ENCODE results near the gene PTPN18. TPM values are rescaled to one million over a fixed set of nuclear protein-coding genes. Genes with fewer than 3 reads are reported as not detected.

Gene PTPN18
- total RNA-seq, 2 donors from 2014 or later = 48.8 to 50.7 TPM

DNA sequence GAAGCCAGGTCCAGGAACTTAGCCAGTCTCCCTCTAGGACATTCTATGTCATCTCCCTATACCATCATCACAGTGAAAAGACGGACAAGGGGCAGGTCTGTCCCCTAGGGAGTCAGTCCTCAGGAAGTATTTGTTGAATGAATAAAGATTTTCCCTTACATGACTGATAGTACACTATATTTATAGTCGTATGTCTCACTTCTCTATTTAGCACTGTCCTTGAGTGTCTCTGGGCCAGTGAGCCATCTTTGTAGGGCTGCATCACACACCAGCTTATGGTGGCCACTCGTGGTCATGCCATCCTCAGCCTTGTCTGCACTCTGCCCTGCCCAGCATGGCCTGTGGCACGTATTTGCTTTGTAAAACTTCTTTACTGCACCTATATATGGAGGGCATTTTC lies 25.8 kb downstream of the PTPN18 start:
- Mint-ChIP-seq H3K4me1 (ENCODE audit: low read depth) (peaks cover 33% of the 10 kb centered on the region), H3K36me3 (ENCODE audit: insufficient read depth in 2 of 2) (peaks cover 0 to 7% of the 10 kb centered on the region in 2 donors), H3K27ac (no peak overlapping the region), H3K4me3 (no peak overlapping the region), H3K27me3 (ENCODE audit: low read depth) (no peaks in the 10 kb centered on the region), H3K9me3 (no peaks in the 10 kb centered on the region)
- no peak for DNase-seq
- ATAC-seq (replicated peaks in 1 of 2) = no peak

DNA sequence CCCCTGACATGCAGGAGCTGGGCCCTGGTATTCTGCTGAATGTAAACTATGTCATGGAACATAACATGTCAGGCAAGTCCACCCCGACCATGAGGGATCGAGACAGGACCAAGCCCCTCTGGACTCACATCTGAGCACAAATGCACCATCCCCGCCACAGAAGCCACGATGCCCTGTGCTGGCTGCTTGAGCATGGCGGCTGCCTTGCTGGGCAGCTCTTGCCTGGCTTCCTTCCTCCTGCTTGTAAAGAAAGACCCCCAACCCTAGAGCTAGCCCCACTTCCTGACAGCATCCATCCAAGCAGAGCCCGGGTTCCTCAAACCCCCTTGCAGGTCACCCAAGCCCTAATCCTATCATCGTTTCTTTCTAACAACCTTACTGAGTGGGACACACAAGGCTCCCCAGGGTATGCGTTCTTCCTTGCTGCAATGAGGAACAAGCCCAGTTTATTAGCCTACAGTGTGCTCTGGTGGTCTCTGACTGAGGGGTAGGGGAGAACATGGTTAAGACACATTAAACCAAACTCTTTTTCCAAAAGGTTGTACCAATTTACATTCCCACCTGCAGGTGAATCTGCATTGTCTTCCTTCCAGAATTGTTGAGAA lies 26.6 kb downstream of the PTPN18 start:
- Mint-ChIP-seq H3K27me3 (ENCODE audit: low read depth) (no peaks in the 10 kb centered on the region), H3K9me3 (no peaks in the 10 kb centered on the region), H3K36me3 (ENCODE audit: insufficient read depth in 2 of 2) (peaks cover 0 to 4% of the 10 kb centered on the region in 2 donors), H3K27ac (no peak overlapping the region), H3K4me3 (no peak overlapping the region), H3K4me1 (ENCODE audit: low read depth) (peaks cover 25% of the 10 kb centered on the region)
- ATAC-seq (replicated peaks in 1 of 2) = no peak
- no peak for DNase-seq

DNA sequence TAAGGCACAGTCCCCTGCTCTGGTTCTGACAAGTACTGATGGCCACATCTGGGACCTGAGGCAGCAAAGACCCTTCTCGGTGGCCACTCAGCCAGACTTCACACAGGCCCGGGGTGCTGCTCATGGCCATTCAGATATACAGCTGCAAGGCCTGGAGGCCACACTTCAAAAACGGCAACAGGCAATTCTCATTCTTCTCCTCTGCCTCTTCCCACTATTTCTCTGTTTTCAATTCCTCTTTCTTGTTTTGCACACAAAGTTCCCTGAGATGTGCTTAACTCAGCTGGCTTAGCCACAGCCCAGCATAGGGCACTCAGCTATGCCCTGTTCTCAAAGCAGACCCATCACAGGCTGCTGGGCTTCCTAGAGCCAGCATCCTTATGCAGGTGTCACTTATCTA lies 29.9 kb downstream of the PTPN18 start:
- H3K4me3 Mint-ChIP-seq = no peak overlapping the region
- peaks cover 0 to 3% of the 10 kb centered on the region in 2 donors for H3K36me3 Mint-ChIP-seq (ENCODE audit: insufficient read depth in 2 of 2)
- H3K9me3 Mint-ChIP-seq = no peaks in the 10 kb centered on the region
- H3K27ac Mint-ChIP-seq = no peak overlapping the region
- no peak for ATAC-seq (replicated peaks in 1 of 2)
- no peaks in the 10 kb centered on the region for H3K27me3 Mint-ChIP-seq (ENCODE audit: low read depth)
- DNase-seq = no peak
- peaks cover 4% of the 10 kb centered on the region for H3K4me1 Mint-ChIP-seq (ENCODE audit: low read depth)

DNA sequence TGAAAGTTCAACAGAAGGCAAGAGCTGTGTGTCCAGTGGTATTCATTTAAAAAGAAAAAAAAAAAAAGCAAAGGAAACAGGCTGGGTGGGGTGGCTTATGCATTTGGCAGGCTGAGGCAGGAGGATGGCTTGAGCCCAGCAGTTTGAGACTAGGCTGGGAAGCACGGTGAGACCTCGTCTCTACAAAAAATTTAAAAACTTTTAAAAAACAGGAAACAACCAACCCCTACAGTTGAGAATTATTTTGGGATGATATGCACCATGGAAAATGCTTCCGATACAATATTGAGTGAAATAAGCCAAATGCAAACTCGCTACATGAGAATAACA lies 31.2 kb downstream of the PTPN18 start:
- peaks cover 4% of the 10 kb centered on the region for H3K27me3 Mint-ChIP-seq (ENCODE audit: low read depth)

DNA sequence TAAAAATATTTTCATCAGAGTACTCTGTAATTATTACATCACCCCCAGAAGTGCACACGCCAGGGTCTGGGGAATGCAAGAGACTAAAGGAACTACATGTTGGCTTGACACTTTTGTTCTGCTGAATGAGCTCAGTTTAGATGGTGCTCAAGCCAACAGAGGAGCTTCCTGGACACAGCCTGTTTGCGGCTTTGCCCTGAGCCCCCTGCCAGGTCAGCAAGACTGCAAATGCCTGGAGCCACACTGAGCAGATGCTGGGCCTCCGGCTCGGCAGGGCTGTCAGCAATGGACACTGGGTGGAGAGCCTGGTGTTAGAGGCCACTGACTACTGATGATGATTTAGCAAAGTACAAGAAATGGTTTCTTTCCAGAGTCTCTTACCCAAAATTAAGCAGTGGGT lies 31.9 kb downstream of the PTPN18 start:
- Mint-ChIP-seq H3K9me3 (no peaks in the 10 kb centered on the region), H3K36me3 (ENCODE audit: insufficient read depth in 2 of 2) (no peaks in the 10 kb centered on the region), H3K27ac (no peak overlapping the region), H3K27me3 (ENCODE audit: low read depth) (peaks cover 9% of the 10 kb centered on the region), H3K4me3 (no peak overlapping the region), H3K4me1 (ENCODE audit: low read depth) (peaks cover 18% of the 10 kb centered on the region)
- DNase-seq = no peak
- no peak for ATAC-seq (replicated peaks in 1 of 2)

More for the DNA sequence above, 31.2 kb downstream of the PTPN18 start:
- Mint-ChIP-seq H3K4me3 (no peak overlapping the region), H3K4me1 (ENCODE audit: low read depth) (peaks cover 15% of the 10 kb centered on the region), H3K9me3 (no peaks in the 10 kb centered on the region), H3K36me3 (ENCODE audit: insufficient read depth in 2 of 2) (no peaks in the 10 kb centered on the region), H3K27ac (no peak overlapping the region)
- DNase-seq = no peak
- no peak for ATAC-seq (replicated peaks in 1 of 2)

DNA sequence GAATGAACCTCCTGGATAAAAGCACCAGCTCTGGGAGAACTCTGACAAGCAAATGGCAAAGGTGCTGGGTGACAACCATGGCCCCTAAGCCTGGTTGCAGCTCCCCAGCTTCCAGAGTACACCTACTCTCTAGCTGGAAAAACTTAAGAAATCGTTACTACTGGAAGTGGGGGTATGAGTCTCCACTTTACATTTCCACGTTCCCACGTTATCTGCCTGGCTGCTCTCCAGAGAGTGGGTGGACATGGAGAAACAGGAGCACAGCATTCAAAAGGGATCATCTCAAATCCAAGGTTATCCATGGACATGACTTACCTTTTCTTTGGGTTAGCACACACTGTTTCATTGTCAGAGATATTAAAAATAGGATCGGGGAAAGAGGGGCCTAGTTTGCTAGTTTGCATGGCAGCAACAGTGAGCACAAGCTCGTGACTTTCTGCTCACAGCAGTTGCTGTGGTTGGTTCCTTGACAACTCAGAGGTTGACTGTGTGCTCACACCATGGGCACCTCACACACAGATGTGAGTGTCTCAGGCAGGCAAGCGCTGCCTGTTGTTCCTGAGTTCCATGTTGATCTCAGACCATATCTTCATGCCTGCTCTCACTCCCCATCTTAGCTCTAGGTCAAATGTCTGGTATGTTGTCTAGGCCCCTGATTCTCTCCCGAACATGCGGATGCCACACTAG lies 32.5 kb downstream of the PTPN18 start:
- H3K9me3 Mint-ChIP-seq = no peaks in the 10 kb centered on the region
- DNase-seq (no peak), ATAC-seq (replicated peaks in 1 of 2) (no peak)
- H3K27ac Mint-ChIP-seq = no peak overlapping the region
- no peaks in the 10 kb centered on the region for H3K36me3 Mint-ChIP-seq (ENCODE audit: insufficient read depth in 2 of 2)
- H3K4me3 Mint-ChIP-seq = no peak overlapping the region
- H3K27me3 Mint-ChIP-seq (ENCODE audit: low read depth) = peaks cover 9% of the 10 kb centered on the region
- H3K4me1 Mint-ChIP-seq (ENCODE audit: low read depth) = peaks cover 18% of the 10 kb centered on the region

DNA sequence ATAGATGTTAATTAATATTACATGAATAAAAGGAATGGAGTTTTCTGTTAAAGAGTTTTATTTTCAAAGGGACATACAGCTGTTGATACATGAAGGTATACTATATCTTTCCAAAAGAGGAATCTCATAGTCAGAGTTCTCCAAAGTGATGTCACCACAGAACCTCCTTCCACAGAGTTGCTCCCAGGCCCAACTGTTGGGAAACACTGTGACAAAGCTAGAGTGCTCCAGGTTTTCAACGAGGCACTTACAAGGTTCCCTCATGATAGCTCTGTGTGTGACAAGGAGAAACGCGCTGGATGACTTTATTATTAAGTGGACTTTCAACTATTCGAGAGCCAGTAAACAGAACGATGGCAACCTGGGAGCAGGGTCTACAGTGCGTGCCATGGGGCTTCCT lies 33.5 kb downstream of the PTPN18 start:
- Mint-ChIP-seq H3K27me3 (ENCODE audit: low read depth) (peaks cover 9% of the 10 kb centered on the region), H3K4me1 (ENCODE audit: low read depth) (peaks cover 18% of the 10 kb centered on the region), H3K27ac (no peak overlapping the region), H3K9me3 (no peaks in the 10 kb centered on the region), H3K36me3 (ENCODE audit: insufficient read depth in 2 of 2) (no peaks in the 10 kb centered on the region), H3K4me3 (no peak overlapping the region)
- DNase-seq = no peak
- ATAC-seq (replicated peaks in 1 of 2) = no peak

DNA sequence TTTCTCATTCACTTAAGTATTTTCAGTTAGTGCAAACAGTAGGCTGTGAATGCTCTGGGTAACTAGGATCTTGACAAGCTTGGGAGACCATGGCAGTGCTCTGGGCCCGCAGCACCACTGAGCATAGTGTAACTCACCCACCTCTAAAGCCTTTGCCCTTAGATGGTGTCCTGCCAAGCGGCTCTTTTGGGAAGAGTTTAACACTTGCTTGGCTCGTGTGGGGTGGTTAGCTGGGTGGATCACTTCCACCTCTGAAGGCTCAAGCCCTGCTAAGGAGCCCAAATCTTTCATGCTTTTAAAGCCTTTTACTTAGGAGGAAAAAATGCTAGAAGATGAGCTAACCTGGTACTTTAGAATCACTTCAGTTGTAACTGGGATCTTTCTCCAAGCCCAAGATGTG lies 33.9 kb downstream of the PTPN18 start:
- Mint-ChIP-seq H3K36me3 (ENCODE audit: insufficient read depth in 2 of 2) (no peaks in the 10 kb centered on the region), H3K9me3 (no peaks in the 10 kb centered on the region), H3K4me3 (no peak overlapping the region), H3K4me1 (ENCODE audit: low read depth) (peaks cover 18% of the 10 kb centered on the region), H3K27ac (no peak overlapping the region), H3K27me3 (ENCODE audit: low read depth) (peaks cover 9% of the 10 kb centered on the region)
- ATAC-seq (replicated peaks in 1 of 2) (no peak), DNase-seq (no peak)

DNA sequence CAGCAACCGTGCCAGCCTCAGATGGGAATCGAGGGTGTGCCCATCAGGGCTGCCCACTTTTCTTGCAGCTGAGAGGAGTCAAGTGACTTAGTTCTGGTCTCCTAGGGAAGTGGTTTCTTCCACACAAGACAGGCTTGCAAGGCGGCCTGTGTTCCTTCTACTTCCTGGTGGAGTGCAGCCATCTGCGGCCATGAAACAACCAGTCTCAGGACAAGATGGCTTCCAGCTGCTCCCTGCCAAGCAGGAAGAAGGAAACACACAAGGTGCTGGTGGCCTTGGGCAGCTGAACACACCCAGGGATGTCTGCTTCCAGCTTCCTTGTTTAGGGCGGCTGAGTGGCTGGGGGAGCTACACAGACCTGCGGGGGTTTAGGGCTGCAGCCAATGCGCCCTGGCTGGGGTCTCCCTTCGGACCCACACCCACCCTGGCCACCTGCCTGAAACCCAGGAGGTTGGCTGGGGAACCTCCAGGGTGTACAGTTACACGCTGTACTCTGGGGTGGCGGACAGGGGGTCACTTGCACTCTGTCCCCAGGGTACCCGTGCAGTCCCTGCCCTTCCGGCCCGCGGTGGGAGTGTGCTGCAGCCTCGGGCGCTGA lies 34.7 kb downstream of the PTPN18 start:
- no peaks in the 10 kb centered on the region for H3K36me3 Mint-ChIP-seq (ENCODE audit: insufficient read depth in 2 of 2)
- H3K27ac Mint-ChIP-seq = no peak overlapping the region
- H3K9me3 Mint-ChIP-seq = no peaks in the 10 kb centered on the region
- no peak for DNase-seq
- H3K4me3 Mint-ChIP-seq = peak overlapping the region; percentile 90 to 96
- peaks cover 18% of the 10 kb centered on the region for H3K4me1 Mint-ChIP-seq (ENCODE audit: low read depth)
- peak in 1 of 2 donors; percentile 12 for ATAC-seq (replicated peaks in 1 of 2)
- peaks cover 9% of the 10 kb centered on the region for H3K27me3 Mint-ChIP-seq (ENCODE audit: low read depth)

DNA sequence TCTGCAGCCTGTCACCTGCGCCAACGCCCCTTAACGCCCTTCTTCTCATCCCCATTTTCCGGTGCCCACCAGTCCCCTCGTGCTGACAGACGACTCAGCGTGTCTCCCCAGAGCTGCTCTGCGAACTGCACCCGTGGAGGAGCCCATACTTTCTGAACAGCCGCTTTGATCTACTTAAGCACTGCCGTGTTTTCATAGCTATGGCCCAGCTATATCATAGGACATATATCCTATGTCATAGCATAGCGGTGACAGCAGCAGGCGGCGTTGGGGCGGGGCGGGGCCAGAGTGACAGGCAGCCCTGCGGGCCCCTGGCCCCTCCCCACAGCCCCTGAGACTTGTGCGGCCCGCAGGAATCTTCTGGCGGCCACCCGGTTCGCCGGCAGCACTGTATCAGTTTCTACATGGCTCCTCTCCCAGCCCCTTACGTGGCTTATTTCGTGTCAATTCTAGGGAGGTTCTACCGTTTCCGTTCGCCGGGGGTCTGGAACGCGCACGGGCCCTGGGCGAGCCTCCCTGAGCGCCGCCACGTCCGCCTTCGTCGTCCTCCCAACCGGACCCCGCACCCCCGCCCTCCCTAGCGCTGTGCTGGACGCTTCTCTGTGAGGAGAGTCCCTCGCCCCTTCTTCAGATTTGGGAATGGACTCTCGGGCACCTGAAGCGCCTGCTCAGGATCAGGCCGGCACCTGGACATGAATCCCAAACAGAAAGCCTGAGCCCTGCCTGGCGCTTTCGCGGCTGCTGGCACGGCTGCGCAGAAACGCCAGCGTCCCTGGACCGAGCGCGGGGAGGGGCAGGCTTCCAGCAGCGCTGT lies 35.4 kb downstream of the PTPN18 start:
- Mint-ChIP-seq H3K9me3 (no peaks in the 10 kb centered on the region), H3K36me3 (ENCODE audit: insufficient read depth in 2 of 2) (no peaks in the 10 kb centered on the region), H3K27ac (peak overlapping the region; percentile 57), H3K27me3 (ENCODE audit: low read depth) (peaks cover 9% of the 10 kb centered on the region), H3K4me3 (peak overlapping the region; percentile 90 to 96), H3K4me1 (ENCODE audit: low read depth) (peaks cover 18% of the 10 kb centered on the region)
- DNase-seq (peak; percentile 78 to 84), ATAC-seq (replicated peaks in 1 of 2) (peak; percentile 99)

DNA sequence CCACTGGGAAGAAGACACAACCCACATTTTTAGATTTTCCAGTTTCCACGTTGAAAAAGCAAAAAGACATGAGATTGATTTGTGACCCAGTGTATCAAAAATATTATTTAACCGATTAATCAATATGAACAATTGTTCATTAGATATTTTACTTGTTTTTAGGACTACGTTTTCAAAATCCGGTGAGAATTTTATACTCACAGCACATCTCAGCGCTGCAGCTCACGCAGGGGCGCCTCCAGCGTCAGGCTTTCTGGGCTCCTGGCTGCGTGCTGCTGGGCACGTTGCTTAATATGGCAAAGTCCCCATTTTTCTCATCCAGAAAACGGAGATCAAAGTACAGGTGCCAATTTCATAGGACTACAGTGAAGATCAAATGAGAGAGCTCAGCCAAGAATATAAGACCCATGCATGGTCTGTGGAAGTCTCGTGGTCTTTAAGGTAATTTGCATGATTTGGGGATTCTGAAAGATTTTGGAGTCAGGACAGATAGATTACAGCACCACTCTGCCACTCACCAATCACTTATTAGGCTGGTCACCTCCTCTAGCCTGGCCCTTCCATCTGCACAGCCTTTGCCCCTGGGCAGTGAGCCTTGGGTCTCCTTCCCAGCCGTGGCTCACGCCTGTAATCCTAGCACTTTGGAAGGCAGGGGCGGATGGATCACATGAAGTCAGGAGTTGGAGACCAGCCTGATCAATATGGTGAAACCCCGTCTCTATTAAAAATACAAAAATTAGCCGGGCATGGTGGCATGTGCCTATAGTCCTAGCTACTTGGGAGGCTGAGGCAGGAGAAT lies 36.2 kb downstream of the PTPN18 start:
- ATAC-seq (replicated peaks in 1 of 2) = no peak
- DNase-seq = no peak
- peak overlapping the region; percentile 90 to 96 for H3K4me3 Mint-ChIP-seq
- H3K27me3 Mint-ChIP-seq (ENCODE audit: low read depth) = peaks cover 9% of the 10 kb centered on the region
- H3K9me3 Mint-ChIP-seq = no peaks in the 10 kb centered on the region
- peaks cover 18% of the 10 kb centered on the region for H3K4me1 Mint-ChIP-seq (ENCODE audit: low read depth)
- H3K27ac Mint-ChIP-seq = no peak overlapping the region
- H3K36me3 Mint-ChIP-seq (ENCODE audit: insufficient read depth in 2 of 2) = no peaks in the 10 kb centered on the region

DNA sequence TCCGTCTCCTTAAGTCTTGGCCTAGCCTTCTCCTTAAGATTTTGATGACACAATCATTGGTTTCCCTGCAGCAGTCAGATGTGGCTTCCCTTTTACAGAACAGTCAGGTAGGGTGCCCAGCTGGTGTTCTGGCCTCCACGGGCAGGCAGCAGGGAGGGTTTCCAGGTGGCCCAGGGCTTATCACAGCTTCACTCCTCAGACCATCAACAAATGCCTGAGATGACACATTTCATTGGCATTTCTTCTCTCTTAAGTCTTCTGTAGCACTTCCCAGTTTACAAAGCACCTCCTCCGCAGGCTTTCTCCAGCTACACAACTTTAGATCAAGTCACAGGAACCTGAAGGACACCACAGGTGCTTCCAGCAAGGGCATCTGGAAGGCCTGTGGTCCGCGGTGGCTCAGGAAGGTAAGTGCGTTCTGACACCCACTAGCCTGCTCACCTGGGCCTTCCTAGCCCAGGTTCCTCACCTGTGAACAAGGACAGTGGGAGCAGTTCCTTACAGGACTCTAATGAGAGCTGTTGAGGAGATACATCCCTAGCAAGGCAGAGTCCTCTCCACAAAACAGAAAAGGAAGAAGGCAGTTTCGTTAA lies 37.6 kb downstream of the PTPN18 start:
- Mint-ChIP-seq H3K4me1 (ENCODE audit: low read depth) (peaks cover 18% of the 10 kb centered on the region), H3K36me3 (ENCODE audit: insufficient read depth in 2 of 2) (no peaks in the 10 kb centered on the region), H3K9me3 (no peaks in the 10 kb centered on the region), H3K27ac (no peak overlapping the region), H3K27me3 (ENCODE audit: low read depth) (peaks cover 9% of the 10 kb centered on the region), H3K4me3 (no peak overlapping the region)
- DNase-seq = no peak
- ATAC-seq (replicated peaks in 1 of 2) = no peak
